GM18909 (cell line): ENCODE data around the gene ANKRD44.
"Not testable (repeated sequence)": the region's sequence is repeated elsewhere in the genome, so short reads cannot be mapped to it uniquely, and the experiment has no call there.

Experiments
- ATAC-seq: cut with Tn5 transposase; IDR thresholded peaks from one replicate; pipeline ENCODE4 v1.9.1; 2021; ENCODE audit warnings: mild to moderate bottlenecking; ENCODE audit not compliant: unreplicated experiment, poor library complexity

ANKRD44 gene

GRCh38 chr2:197071213-197071612 is 239.4 kb downstream of the ANKRD44 start:
- no peak for ATAC-seq

- no peak for ATAC-seq
Observed at GRCh38 chr2:197069958-197070357, 240.6 kb downstream of the ANKRD44 start.

DNA sequence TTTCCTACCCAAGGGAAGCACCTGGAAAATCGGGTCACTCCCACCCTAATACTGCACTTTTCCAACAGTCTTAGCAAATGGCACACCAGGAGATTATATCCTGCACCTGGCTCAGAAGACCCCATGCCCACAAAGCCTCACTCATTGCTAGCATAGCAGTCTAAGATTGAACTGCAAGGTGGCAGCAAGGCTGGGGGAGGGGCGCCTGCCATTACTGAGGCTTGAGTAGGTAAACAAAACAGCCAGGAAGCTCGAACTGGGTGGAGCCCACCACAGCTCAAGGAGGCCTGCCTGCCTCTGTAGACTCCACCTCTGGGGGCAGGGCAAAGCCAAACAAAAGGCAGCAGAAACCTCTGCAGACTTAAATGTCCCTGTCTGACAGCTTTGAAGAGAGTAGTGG is 248.0 kb downstream of the ANKRD44 start:
- ATAC-seq = not testable (repeated sequence)

DNA sequence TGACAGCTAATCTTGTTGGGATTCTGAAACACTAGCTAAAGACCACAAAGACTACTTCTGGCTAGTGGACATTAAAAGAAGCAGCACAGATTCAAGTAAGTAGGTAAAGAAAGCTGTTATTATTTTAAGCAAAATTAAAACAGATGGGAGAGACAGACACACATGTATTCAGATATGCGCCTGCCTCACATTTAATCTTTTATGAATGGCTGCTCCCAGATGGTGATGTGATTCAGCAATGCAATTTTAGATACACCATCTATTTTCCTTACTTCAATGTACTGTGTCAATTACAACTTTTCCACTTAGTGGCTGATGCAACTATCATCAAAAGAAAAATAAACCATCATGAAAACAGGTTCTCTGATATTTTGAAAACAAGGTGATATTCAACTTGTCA is 251.1 kb downstream of the ANKRD44 start:
- ATAC-seq = no peak

GRCh38 chr2:197058777-197059300 is 251.7 kb downstream of the ANKRD44 start:
- no peak for ATAC-seq

DNA sequence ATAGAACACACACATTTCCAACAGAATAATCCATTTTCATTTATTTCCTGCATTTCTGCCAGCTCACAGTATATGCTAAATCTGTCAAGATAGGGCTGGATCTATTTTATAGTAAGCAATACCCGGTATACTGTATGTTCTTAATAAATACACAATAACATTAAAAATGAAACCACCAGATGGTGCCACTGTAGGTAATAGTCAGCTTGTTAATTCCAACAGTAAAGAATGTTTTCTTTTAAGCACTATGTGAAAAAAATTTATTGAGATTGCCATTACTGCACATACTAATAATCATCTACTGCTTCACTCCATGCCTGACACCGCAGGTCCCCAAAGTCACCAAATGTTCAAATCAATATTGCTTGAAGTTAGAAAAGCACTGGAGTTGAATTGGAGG is 252.6 kb downstream of the ANKRD44 start:
- no peak for ATAC-seq

DNA sequence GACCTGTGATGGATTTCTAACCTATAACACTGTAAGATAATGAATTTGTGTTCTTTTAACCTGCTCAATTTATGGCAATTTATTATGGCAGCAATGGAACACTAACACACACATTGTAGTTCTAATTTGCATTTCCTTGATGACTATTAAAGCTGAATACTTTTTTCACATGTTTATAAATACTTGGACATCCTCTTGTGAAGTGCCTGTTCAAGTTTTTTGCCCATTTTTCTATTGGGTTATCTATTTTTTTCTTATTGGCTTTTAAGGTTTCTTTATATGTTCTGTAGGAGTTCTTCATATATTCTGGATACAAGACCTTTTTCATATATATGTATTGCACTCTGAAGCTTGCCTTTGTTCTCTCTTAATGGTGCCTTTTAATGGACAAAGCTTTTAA is 255.5 kb downstream of the ANKRD44 start:
- no peak for ATAC-seq

GRCh38 chr2:197054437-197054836 is 256.1 kb downstream of the ANKRD44 start:
- no peak for ATAC-seq

- ATAC-seq = no peak
Observed at GRCh38 chr2:197052356-197052755, 258.2 kb downstream of the ANKRD44 start.

- ATAC-seq = no peak
Observed at GRCh38 chr2:197045115-197045514, 265.5 kb downstream of the ANKRD44 start.

DNA sequence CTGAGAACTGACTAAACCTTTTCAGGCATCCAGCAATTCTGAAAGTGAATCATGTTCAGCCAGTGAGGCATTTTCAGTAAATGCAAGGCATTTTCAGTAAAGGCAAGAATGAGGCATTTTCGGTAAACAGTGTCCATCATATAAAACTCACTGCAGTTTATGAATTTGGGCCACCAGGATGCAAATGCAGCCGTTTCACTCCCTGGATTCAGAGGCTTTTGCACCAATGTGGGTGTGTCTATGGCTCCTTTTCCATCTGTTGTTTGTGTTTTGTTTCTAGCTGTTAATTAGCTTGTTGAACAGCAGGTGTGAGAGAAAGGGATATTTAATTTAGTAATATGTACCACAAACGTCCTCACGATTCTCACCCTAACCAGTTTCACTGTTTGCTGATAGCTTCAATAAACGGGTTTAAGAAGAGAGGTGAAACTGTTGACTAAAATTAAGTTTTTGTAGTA is 267.8 kb downstream of the ANKRD44 start:
- ATAC-seq = no peak

DNA sequence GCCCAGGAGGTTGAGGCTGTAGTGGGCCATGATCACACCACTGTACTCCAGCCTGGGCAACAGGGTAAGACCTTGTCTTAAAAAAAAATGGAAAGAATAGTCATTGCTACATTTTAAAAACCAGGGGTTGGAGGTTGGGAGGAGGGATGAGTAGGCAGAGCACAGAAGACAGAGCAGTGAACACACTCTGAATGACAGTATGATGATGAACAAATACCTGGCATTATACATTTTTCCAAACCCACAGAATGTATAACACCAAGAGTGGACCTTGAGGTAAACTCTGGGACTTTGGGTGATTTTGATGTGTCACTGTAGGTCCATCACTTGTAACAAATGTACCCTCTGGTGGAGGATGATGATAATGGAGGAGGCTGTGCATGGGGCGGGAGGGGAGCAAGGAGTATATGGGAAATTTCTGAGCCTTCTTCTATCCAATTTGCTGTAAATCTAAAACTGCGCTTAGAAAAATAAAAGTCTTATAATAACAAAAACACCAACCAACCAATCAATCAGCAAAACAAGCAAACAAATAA is 272.6 kb downstream of the ANKRD44 start:
- no peak for ATAC-seq

DNA sequence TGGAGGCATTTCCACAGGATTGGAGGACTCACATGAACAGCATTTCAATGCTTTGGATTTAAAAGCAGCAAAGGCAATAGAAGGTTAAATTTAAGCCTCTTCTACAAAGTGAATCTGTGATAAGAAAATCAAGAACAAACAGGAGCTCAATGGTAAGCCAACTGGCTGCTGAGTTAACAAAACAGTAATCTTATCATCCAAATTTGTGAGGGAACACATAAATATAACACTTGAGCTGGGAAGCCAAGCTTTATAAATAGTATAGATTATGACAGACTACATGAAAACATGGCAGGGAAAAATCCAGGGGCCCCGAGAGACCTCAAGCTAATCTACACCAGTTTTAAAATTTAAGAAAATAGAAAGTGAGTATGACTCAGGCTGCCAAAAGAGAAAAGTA is 275.6 kb downstream of the ANKRD44 start:
- no peak for ATAC-seq

DNA sequence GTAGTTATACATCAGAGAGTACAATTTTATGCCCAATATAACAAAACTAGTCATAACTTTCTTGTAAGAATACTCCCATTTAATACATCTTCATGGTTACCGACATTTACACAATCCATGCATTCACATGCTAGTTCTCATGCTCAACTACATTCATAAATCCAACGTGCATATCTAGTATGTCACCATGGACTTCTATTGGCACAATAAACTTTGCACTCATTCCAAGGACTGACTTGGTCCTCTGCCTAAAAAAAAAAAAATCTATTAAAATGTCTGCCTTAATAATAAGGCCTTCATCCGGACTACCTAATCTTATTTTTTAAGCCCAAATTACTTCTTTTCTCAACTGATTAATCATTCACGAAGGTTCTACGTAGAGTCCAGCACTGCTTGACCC is 276.3 kb downstream of the ANKRD44 start:
- ATAC-seq = no peak

DNA sequence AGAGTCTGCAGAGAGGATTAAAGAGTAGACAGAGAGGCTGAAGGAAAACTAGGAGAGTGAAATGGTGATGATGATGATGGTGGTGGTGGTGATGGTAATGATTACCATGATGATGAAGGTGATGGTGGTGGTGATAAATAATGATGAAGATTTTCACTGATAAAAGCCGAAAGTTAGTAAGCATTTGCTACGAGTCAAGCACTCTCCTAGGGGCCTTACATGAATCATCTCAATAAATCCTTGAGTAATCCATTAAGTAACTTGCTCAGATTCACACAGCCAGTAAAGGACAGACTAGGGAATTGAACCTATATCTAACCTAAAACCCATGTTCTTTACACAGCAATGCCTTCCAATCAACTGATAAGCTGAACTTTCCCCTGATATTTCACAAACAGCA is 277.4 kb downstream of the ANKRD44 start:
- no peak for ATAC-seq

DNA sequence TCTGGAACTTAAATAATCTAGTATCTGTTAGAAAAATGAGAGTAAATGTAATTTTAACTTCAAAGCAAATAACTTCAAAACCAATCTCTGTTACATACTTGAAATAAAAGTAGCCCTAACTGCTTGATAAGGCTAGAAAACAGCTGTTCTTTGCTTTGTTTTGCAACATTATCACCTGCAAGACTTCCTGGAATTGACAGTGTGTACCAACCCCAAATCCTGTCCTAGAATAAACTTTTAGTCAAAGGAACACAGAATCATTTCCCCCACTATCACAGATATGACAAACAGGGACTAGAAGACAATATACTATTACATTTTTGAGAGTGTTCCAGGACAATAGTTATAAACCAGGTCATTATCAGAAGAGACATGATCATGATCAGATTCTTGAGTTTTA is 278.8 kb downstream of the ANKRD44 start:
- ATAC-seq = no peak

DNA sequence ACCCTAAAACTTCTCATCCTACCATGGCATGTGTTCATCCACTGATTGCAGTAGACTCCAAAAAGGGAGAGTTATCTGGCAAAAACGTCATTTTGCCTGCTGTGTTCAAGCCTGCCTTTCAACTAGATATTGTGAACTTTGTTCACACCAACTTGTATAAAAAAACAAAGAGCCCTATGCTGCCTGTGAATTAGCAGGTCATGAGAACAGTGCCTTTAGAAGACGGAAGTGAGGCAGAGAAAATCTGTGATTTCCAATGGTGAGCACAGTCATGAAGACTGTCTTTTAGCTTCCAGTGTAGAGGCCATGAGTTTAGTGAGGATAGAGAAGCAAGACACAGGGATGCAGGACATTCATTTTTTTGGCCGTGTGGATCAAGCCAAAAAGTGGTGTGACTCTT is 280.5 kb downstream of the ANKRD44 start:
- ATAC-seq = no peak

DNA sequence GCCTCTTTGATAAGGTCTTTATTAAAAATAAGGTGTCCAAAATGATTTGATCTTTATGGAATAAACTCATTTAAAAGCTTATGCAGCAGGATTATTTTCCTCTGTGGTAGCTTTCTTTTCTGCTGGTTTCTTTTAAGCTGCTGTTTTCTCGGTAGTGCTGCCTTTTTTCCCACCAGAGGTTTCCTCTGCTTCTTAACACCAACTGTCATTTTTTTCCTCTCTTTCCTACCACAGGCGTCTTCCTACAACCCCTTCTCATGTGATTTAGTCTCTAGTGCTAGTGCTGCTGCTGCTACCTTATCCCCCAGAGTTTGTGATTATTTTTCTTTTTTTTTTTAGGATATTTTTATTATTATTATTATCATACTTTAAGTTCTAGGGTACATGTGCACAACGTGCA is 281.9 kb downstream of the ANKRD44 start:
- no peak for ATAC-seq

DNA sequence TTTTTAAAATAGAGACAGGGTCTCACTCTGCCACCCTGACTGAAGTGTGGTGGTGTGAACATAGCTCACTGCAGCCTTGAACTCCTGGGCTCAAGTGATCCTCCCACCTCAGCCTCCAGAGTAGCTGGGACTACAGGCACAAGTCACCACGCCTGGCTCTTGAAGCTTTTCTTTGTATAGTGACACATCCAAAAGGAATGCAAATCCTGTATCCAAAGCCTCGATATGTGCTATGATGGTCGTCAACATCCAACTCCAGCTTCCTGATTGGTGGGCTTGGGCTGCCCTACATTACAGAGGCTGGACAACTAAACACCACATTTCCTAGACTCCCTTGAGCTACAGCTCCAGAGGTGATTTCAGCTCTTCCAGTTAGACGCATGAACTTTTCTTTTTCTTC is 282.4 kb downstream of the ANKRD44 start:
- ATAC-seq = no peak

DNA sequence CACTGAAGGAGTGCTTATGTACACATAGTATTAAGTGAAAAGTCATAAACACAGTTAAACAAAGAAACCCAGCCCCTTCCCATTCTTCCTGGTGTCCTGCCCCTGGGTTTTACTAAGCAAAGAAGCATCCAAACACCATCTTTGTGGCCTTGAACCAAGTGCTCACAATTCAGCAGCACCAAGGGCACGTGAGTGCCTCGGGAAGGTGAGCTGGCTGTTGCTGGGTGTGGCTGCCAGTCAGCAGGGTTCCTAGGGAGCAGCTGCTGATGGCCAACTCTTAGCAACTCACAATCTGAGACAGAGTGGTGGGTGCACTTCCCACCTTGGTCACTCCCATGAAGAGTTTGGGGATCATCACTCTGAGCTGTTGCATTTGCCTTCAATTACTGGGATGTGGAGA is 286.4 kb downstream of the ANKRD44 start:
- no peak for ATAC-seq

GRCh38 chr2:197020921-197021320 is 289.7 kb downstream of the ANKRD44 start:
- not testable (repeated sequence) for ATAC-seq

DNA sequence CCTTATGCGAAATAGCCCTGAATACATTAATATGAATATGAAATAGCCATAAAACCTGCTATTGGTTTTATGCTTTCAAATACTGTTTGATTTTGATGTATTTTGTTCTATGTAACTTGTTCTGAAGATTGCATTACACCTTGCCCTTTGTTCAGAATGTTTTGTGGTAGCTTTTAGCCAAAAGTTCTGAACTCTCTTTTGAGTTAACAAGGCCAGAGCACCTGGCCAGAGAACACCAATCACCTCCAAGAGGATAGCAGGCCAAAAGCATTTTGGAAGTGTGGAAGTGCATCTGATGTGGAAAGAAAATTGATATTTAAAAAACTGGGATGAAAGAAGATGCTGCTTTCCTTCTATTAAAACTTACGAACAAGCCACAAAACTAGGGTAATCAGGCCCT is 297.5 kb downstream of the ANKRD44 start:
- ATAC-seq = no peak
